Erythroblast (primary cell): ENCODE data around the gene SLC24A3.

Source experiments
- GATA1 ChIP-seq: IDR thresholded peaks from 2 replicates; pipeline ENCODE4 v1.6.1; 2011; ENCODE audit warnings: low read depth, mild to moderate bottlenecking, control low read depth, low read length, moderate library complexity
- POLR2A ChIP-seq: IDR thresholded peaks from 2 replicates; pipeline ENCODE4 v1.6.1; 2011; ENCODE audit warnings: mild to moderate bottlenecking, low read length

GRCh38 chr20:19568128-19568527 lies 355.7 kb downstream of the SLC24A3 start:
- TF ChIP-seq POLR2A (no peak), GATA1 (no peak)
